RWPE1 (cell line): Measurements from ENCODE around the gene APBA2.

Experiments
- CTCF ChIA-PET: fragments of 350-600 bp; sonication (Branson Sonifier 250); formaldehyde crosslinking; extraction: SDS; loops from one replicate; lab custom pipeline; 2021; lab: Yijun Ruan, JAX
- POLR2A ChIA-PET: fragments of 400-600 bp; formaldehyde crosslinking; extraction: SDS; loops from one replicate; lab custom pipeline; 2020; ENCODE audit warnings: antibody characterized with exemption; ENCODE audit not compliant: low non-redundant PET; lab: Yijun Ruan, JAX
- DNase-seq: peaks from one replicate; pipeline ENCODE4 v3.0.0; 2012; ENCODE audit warnings: low spot score
- H3K27ac ChIP-seq: fragments of 450-650 bp; 2 replicates; pipeline ENCODE4 v1.5.1; 2017
- TF ChIP-seq, protein P1 (sequence below): fragments of 450-650 bp; conservative IDR thresholded peaks from 2 replicates; pipeline ENCODE4 v1.5.1; 2017; ENCODE audit warnings: low read depth, mild to moderate bottlenecking

APBA2 gene

DNA sequence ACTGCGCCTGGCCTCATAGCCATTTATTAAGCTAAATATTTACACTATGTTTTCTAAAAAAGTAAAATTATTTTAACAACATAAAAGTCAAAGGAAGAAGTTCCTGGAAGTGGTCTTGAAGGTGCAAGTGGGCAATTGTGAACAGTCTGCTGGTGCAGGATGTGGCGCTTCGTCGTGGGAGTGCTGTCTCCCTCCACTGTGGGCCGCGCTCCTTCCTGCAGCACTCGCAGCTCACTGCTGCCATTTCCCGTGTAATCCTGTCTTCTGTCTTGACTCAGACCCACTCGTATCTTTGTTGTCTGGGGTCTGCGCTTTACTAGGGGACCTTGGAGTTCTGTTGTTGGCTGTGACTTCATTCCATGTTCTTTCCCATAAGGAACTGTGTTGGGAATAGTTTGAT is 56.3 kb downstream of the APBA2 start:
- CTCF ChIA-PET: no interaction called here
- POLR2A ChIA-PET: no interaction called here

DNA sequence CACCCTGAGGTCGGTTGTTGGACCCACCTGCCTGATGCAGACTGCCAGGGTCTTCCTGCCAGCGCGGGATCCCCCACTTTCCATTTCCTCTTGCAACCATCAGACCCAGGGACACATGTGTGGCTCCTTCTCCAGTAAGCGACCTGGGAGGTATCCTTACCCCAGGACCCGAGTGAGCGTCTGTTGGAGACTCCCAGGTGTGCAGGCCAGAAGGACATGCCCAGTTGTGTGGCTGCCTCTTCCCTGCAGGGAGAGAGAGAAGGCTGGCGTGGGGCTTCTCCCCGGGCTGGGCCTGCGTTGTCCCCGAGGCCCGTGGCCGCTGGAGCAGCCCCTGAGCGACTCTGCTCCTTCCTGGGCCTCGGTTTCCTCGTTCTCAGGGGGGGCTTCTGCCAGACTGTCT is 56.8 kb downstream of the APBA2 start:
- H3K27ac ChIP-seq: no peak overlapping the region
- POLR2A ChIA-PET: no interaction called here
- no peak for DNase-seq
- TF ChIP-seq, protein P1, sequence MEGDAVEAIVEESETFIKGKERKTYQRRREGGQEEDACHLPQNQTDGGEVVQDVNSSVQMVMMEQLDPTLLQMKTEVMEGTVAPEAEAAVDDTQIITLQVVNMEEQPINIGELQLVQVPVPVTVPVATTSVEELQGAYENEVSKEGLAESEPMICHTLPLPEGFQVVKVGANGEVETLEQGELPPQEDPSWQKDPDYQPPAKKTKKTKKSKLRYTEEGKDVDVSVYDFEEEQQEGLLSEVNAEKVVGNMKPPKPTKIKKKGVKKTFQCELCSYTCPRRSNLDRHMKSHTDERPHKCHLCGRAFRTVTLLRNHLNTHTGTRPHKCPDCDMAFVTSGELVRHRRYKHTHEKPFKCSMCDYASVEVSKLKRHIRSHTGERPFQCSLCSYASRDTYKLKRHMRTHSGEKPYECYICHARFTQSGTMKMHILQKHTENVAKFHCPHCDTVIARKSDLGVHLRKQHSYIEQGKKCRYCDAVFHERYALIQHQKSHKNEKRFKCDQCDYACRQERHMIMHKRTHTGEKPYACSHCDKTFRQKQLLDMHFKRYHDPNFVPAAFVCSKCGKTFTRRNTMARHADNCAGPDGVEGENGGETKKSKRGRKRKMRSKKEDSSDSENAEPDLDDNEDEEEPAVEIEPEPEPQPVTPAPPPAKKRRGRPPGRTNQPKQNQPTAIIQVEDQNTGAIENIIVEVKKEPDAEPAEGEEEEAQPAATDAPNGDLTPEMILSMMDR: no peak
- CTCF ChIA-PET: no interaction called here

More for the DNA sequence above, 56.3 kb downstream of the APBA2 start:
- H3K27ac ChIP-seq: no peak overlapping the region
- DNase-seq: no peak
- TF ChIP-seq, protein P1: no peak

DNA sequence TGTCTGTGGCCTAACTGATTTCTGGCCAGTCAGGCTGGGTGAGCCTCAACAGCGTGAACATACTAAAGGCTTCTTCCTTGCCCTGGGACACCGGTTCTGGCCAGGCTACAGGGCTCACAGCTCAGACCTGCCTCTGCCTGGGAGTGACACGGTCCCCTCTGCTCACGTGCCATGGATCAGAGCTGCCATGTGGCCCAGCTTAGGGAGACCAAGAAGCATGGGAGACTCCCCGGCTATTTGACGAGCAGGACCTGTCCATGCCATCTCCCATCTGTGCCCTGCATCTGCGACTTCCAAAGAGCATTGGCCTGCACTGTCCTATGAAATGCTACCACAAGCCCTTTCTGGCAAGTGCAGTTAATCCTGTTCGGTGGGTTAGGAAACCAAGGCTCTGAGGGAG is 57.4 kb downstream of the APBA2 start:
- POLR2A ChIA-PET: no interaction called here
- no peak for DNase-seq
- H3K27ac ChIP-seq: no peak overlapping the region
- CTCF ChIA-PET: interaction anchor here (0.6 kb wide), 1 partner anchor 15 kb away, joined by 3 read pairs; no protein-coding TSS in a partner anchor
- TF ChIP-seq, protein P1: no peak

DNA sequence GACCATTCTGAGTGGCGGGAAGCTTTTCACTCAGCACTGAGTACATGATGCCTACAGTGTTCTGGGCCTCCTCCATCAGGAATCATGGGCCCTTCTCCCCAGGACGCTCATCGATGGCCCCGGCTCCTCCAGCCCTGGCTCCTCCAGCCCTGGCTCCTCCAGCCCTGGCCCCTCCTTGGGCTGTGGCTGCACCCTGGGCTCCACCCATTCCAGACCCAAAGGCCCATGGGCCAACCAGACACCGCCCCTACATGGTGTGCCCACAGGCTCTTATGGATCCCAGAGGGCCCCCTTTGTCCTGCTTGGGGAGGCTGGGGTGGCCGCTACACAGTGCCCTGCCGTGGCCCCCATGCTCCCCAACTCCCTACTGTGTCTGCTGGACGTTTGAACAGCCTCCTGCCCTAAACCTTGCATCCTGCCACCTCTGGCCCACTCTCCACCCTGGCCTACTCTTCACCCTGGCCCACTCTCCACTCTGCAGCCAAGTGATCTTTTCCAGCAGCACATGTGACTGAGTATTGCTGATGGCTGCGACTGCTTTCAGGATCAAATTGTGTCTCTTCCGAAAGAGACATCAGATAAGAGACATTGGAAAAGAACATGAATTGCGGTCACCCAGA is 57.9 kb downstream of the APBA2 start:
- no peak overlapping the region for H3K27ac ChIP-seq
- no peak for DNase-seq
- ChIA-PET POLR2A (no interaction called here), CTCF (interaction anchor here (0.6 kb wide), 1 partner anchor 15 kb away, joined by 3 read pairs; no protein-coding TSS in a partner anchor)
- TF ChIP-seq, protein P1: no peak

DNA sequence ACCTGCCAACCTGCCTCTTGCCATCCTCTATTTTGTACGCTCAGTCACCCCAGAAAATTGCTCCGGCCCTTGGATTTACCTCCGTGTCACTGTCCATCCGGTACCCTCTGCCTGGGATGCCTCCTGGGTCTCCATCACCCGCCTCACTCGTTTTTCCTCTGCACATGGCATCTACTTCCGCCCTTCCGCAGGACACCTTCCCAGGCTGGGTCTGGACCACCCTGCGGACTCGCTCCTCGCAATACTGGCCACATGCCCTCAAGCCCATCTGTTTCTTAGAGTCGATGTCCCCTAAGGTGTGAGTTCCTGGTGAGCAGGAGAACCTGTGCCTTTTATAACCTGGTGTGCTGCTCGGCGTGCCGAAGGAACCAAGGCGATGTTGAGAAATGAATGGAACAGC is 58.5 kb downstream of the APBA2 start:
- H3K27ac ChIP-seq: no peak overlapping the region
- CTCF ChIA-PET: interaction anchor here (0.6 kb wide), 1 partner anchor 158 kb away, joined by 3 read pairs; no protein-coding TSS in a partner anchor
- POLR2A ChIA-PET: no interaction called here
- DNase-seq: no peak
- TF ChIP-seq, protein P1: no peak

DNA sequence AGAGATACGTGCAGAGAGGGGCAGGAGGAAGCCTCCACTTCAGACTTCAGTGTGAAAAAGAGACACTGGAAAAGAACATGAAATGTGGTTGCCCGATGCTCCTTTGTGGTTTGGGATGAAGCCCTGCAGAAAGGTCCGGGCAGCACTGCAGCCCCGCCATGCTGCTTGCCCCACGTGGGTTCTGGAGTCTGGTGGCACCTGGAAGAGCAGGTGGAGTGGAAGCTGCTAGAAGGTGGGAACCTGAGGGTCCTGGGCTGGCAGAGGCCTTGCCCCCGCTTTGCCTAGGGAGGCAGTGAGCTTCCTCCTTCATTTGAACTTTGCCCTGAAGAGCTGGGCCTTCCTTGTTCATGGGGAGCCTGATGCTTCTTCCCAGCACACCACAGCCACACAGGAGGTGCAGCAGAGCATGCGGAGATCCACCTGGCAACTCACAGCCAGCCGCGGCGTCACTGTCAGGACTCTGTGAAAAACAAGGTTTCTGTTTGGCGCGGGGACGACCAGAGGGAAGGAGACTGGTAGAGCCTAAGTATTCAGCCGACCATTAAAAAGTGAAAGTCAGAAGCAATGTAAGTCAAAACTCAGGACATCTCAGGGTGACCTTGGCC is 59.0 kb downstream of the APBA2 start:
- ChIA-PET POLR2A (no interaction called here), CTCF (interaction anchor here (0.6 kb wide), 1 partner anchor 157 kb away, joined by 3 read pairs; no protein-coding TSS in a partner anchor)
- TF ChIP-seq, protein P1: no peak
- H3K27ac ChIP-seq: no peak overlapping the region
- DNase-seq: no peak
